ENCODE results near the gene NEK2. TPM values are rescaled to one million over a fixed set of nuclear protein-coding genes. Genes with fewer than 3 reads are reported as not detected.

Gene NEK2
- total RNA-seq, 1 experiment from 2014 or later, result 17.6 TPM

DNA sequence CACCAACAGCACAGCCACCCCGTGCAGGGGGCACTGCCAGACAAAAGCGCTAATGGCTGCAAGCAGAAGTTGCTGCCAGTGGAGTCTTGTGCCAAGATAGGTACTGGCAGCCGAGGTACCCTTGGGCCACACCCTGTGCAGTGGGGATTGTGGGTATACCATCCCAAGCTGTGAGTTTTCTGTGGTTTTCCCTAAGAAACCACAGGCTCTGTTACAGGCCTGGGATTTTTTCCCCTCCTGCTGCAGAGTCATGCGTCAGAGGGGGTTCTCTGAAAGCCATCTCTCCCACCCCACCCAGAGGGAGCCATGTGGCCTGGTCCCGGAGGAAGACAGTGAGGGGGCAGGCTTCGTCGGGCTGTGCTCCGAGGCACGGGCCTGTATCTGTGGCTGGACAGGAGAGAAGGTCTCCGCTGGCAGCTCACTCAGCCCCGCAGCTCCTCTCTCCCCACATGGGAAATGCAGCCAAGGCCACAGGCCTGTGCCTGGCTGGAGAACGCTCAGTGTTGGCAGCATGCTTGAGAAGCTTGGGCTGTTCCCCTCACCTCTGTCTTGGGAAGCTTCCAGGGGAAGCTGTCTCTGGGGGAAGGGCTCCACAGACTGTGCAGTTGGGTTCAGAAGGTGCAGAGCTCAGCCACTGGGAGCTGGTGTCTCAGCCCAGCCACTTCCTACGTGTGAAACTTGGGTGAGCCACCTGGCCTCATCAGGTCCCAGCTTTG, 42.5 kb downstream of the NEK2 start:
- H3K14ac ChIP-seq (ENCODE audit: insufficient read depth, low read length), result no peak overlapping the region
- no peak overlapping the region for H3K23ac ChIP-seq (ENCODE audit: insufficient read length, low read depth, low read length)
- no peaks in the 10 kb centered on the region for H3K79me1 ChIP-seq (ENCODE audit: insufficient read depth, low read depth, low read length, poor library complexity, severe bottlenecking)
- Mint-ChIP-seq H3K9me3 (no peaks in the 10 kb centered on the region), H3K36me3 (ENCODE audit: insufficient read depth in 1 of 3, low read depth in 3 of 3) (no peaks in the 10 kb centered on the region), H3K4me3 (no peak overlapping the region), H3K4me1 (peaks cover 11 to 26% of the 10 kb centered on the region in 2 experiments), H3K27ac (no peak overlapping the region; a peak in 1 of 7 replicates), H3K27me3 (ENCODE audit: low read depth) (no peaks in the 10 kb centered on the region; the same call in none of the 2 replicates)
- no peak overlapping the region for H2BK5ac ChIP-seq (ENCODE audit: insufficient read length, low read length)
- no peak overlapping the region for H3T11ph ChIP-seq (ENCODE audit: low read length)
- TF ChIP-seq, protein P1, sequence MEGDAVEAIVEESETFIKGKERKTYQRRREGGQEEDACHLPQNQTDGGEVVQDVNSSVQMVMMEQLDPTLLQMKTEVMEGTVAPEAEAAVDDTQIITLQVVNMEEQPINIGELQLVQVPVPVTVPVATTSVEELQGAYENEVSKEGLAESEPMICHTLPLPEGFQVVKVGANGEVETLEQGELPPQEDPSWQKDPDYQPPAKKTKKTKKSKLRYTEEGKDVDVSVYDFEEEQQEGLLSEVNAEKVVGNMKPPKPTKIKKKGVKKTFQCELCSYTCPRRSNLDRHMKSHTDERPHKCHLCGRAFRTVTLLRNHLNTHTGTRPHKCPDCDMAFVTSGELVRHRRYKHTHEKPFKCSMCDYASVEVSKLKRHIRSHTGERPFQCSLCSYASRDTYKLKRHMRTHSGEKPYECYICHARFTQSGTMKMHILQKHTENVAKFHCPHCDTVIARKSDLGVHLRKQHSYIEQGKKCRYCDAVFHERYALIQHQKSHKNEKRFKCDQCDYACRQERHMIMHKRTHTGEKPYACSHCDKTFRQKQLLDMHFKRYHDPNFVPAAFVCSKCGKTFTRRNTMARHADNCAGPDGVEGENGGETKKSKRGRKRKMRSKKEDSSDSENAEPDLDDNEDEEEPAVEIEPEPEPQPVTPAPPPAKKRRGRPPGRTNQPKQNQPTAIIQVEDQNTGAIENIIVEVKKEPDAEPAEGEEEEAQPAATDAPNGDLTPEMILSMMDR (conservative IDR thresholded peaks at IDR 0.05), result no peak
- no peaks in the 10 kb centered on the region for H3K23me2 ChIP-seq (ENCODE audit: insufficient read length, low read depth, low read length, poor library complexity, severe bottlenecking)
- H2BK12ac ChIP-seq (ENCODE audit: insufficient read length, low read depth, low read length), result no peak overlapping the region
- no peaks in the 10 kb centered on the region for H3K9me3 ChIP-seq (ENCODE audit: control insufficient read depth, low read depth, low read length)
- H3K27ac ChIP-seq (ENCODE audit: insufficient read length, low read depth, low read length), result no peak overlapping the region
- H2BK15ac ChIP-seq (ENCODE audit: low read depth, low read length), result no peak overlapping the region
- no peak for DNase-seq
- H4K91ac ChIP-seq (ENCODE audit: insufficient read length, low read depth, low read length), result no peak overlapping the region
- WGBS (ENCODE audit: extremely low coverage, insufficient read length, low lambda C conversion rate), result no CpG with 5 or more reads among the region's 13 CpGs
- no peak overlapping the region for H3K4ac ChIP-seq (ENCODE audit: low read depth, low read length)
- H2AK5ac ChIP-seq (ENCODE audit: insufficient read length, low read length), result no peak overlapping the region
- H2BK120ac ChIP-seq (ENCODE audit: low read depth, low read length, poor library complexity, severe bottlenecking), result no peak overlapping the region
- H3K27me3 ChIP-seq (ENCODE audit: insufficient read depth, low read length), result no peaks in the 10 kb centered on the region; the same call in 1 of the 2 replicates
- no peak overlapping the region for H3K4me2 ChIP-seq (ENCODE audit: insufficient read depth, insufficient read length, low read length)
- no peaks in the 10 kb centered on the region for H3K79me2 ChIP-seq (ENCODE audit: insufficient read depth, low read length)
- no peak overlapping the region for H4K5ac ChIP-seq (ENCODE audit: insufficient read length, low read depth, low read length)
- no peak overlapping the region for H3K9ac ChIP-seq (ENCODE audit: extremely low read depth, insufficient read length, low read length)
- no peaks in the 10 kb centered on the region for H3K4me1 ChIP-seq (ENCODE audit: insufficient read depth, low read length)
- no peaks in the 10 kb centered on the region for H4K20me1 ChIP-seq (ENCODE audit: control insufficient read depth, insufficient read depth, insufficient read length)
- no peak overlapping the region for H2BK20ac ChIP-seq (ENCODE audit: low read depth, low read length, poor library complexity, severe bottlenecking)
- no peak overlapping the region for H3K56ac ChIP-seq (ENCODE audit: insufficient read length, low read depth, low read length)
- H3K18ac ChIP-seq (ENCODE audit: insufficient read length, low read depth, low read length), result no peak overlapping the region
- H2AFZ ChIP-seq (ENCODE audit: low read length), result no peak overlapping the region
- H4K8ac ChIP-seq (replicated peaks; ENCODE audit: insufficient read length, low read depth, low read length), result no peak overlapping the region
